GM12878 (cell line): ENCODE results near the gene LMTK3.

ENCODE experiments used
- CEBPB ChIP-seq, 2 experiments: fragments of 150-350 bp in 1 of 2; IDR thresholded peaks; 2 replicates each; pipeline ENCODE4 v1.6.1; 2012 to 2014; ENCODE audit warnings: low read depth in 2 of 2, low read length in 2 of 2, borderline replicate concordance in 1 of 2, inconsistent platforms in 1 of 2
- CTCF ChIP-seq, 3 experiments: IDR thresholded peaks in 2 of 3; conservative IDR thresholded peaks in 1 of 3; 2 replicates each; pipeline ENCODE4 v1.5.1; 2011; ENCODE audit warnings: low read depth in 3 of 3, low read length in 3 of 3, mild to moderate bottlenecking in 3 of 3, control low read depth in 2 of 3, moderate library complexity in 2 of 3, inconsistent platforms in 1 of 3, mixed read lengths in 1 of 3; ENCODE audit not compliant: control insufficient read depth in 2 of 3, insufficient read depth in 1 of 3; ENCODE audit errors: extremely low read depth in 1 of 3
- POLR2A ChIP-seq: IDR thresholded peaks from 2 replicates; pipeline ENCODE4 v1.6.1; 2011; ENCODE audit warnings: low read depth, mild to moderate bottlenecking, low read length

- no peak for TF ChIP-seq CEBPB (IDR thresholded peaks at IDR 0.05; ENCODE audit: borderline replicate concordance in 1 of 2, low read depth in 2 of 2, low read length in 2 of 2)
- no peak for TF ChIP-seq CTCF (IDR thresholded peaks at IDR 0.05 in 2 of 3, conservative IDR thresholded peaks at IDR 0.05 in 1 of 3; ENCODE audit: control insufficient read depth in 2 of 3, extremely low read depth in 1 of 3, insufficient read depth in 1 of 3, low read depth in 3 of 3, low read length in 3 of 3)
- TF ChIP-seq POLR2A = no peak
Observed at GRCh38 chr19:48548253-48548911, 36.7 kb upstream of the LMTK3 start.
